HCT116 (cell line): ENCODE measurements around the gene TEFM.

Experiments
- CEBPB ChIP-seq: IDR thresholded peaks from 2 replicates; pipeline ENCODE4 v1.6.1; 2012; ENCODE audit warnings: low read depth
- EGR1 ChIP-seq: IDR thresholded peaks from 2 replicates; pipeline ENCODE4 v1.6.1; 2012; ENCODE audit warnings: low read depth
- ELF1 ChIP-seq: IDR thresholded peaks from 2 replicates; pipeline ENCODE4 v1.6.1; 2012; ENCODE audit warnings: low read depth, borderline replicate concordance
- FOSL1 ChIP-seq: IDR thresholded peaks from 2 replicates; pipeline ENCODE4 v1.6.1; 2012; ENCODE audit warnings: low read depth
- JUND ChIP-seq: IDR thresholded peaks from 2 replicates; pipeline ENCODE4 v1.6.1; 2012
- POLR2A ChIP-seq: IDR thresholded peaks from 2 replicates; pipeline ENCODE4 v1.7.0; 2011; ENCODE audit warnings: borderline replicate concordance; ENCODE audit not compliant: insufficient read depth, insufficient read length; ENCODE audit errors: extremely low read depth
- POLR2AphosphoS5 ChIP-seq: IDR thresholded peaks from 2 replicates; pipeline ENCODE4 v1.6.1; 2011; ENCODE audit warnings: mild to moderate bottlenecking, low read depth, low read length, moderate library complexity
- TCF7L2 ChIP-seq: IDR thresholded peaks from 2 replicates; pipeline ENCODE4 v1.7.0; 2011; ENCODE audit warnings: borderline replicate concordance, inconsistent platforms; ENCODE audit not compliant: insufficient read depth, insufficient read length; ENCODE audit errors: extremely low read depth

- no peak for TF ChIP-seq JUND
- TF ChIP-seq POLR2AphosphoS5, result no peak
- TF ChIP-seq TCF7L2, result no peak
- no peak for TF ChIP-seq EGR1
- TF ChIP-seq POLR2A, result no peak
- no peak for TF ChIP-seq CEBPB
- no peak for TF ChIP-seq ELF1
- TF ChIP-seq FOSL1, result no peak
Measured at GRCh38 chr17:30886187-30886586, 19.9 kb downstream of the TEFM start.
